ENCODE results near the gene CAMKK2. TPM values are rescaled to one million over a fixed set of nuclear protein-coding genes. Genes with fewer than 3 reads are reported as not detected.

The CAMKK2 gene
- total and polyA plus RNA-seq, 8 donors = 36.4 to 47.8 (median 44.4) TPM

DNA sequence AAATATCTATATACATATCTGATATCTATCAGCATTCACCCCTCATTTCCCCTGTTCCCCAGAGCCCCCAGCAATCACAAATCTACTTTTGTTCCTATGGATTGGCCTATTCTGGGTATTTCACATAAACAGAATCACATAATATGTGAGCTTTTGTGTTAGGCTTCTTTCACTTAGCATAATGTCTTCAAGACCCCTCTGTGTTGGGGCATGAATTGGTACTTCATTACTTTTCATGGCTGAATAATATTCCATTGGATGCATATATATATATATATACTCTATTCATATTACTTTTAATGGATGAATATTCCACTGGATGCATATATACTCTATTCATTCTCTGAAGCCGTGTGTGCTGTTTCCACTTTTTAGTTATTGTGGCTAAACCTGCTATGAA, 28.7 kb downstream of the CAMKK2 start:
- H3K27me3 ChIP-seq = no peaks in the 10 kb centered on the region
- H3K9me3 ChIP-seq = no peaks in the 10 kb centered on the region
- ATAC-seq (no peak), DNase-seq (no peak)
- intact Hi-C loops (cut with DNase I) = no loop called here
- no peaks in the 10 kb centered on the region for H3K4me1 ChIP-seq
- TF ChIP-seq CTCF (IDR thresholded peaks at IDR 0.05) = no peak
- peaks cover 0 to 85% of the 10 kb centered on the region in 2 donors for H3K36me3 ChIP-seq
- H3K27ac ChIP-seq = no peak overlapping the region
- H3K4me3 ChIP-seq = no peak overlapping the region

GRCh38 chr12:121264951-121265515, 31.5 kb downstream of the CAMKK2 start:
- no peak for DNase-seq
- no peak for ATAC-seq
- no peak for TF ChIP-seq CTCF (IDR thresholded peaks at IDR 0.05)
- no peaks in the 10 kb centered on the region for H3K27me3 ChIP-seq
- no peaks in the 10 kb centered on the region for H3K9me3 ChIP-seq
- no peak overlapping the region for H3K27ac ChIP-seq
- no peak overlapping the region for H3K4me3 ChIP-seq
- peaks cover 0 to 94% of the 10 kb centered on the region in 2 donors for H3K36me3 ChIP-seq
- intact Hi-C loops (cut with DNase I) = no loop called here
- H3K4me1 ChIP-seq = no peaks in the 10 kb centered on the region

- peaks cover 0 to 94% of the 10 kb centered on the region in 2 donors for H3K36me3 ChIP-seq
- no peak overlapping the region for H3K27ac ChIP-seq
- no peaks in the 10 kb centered on the region for H3K27me3 ChIP-seq
- DNase-seq (no peak), ATAC-seq (no peak)
- no peak for TF ChIP-seq CTCF (IDR thresholded peaks at IDR 0.05)
- intact Hi-C loops (cut with DNase I) = no loop called here
- no peaks in the 10 kb centered on the region for H3K9me3 ChIP-seq
- no peak overlapping the region for H3K4me3 ChIP-seq
- no peaks in the 10 kb centered on the region for H3K4me1 ChIP-seq
Measured at GRCh38 chr12:121264135-121264534, 32.4 kb downstream of the CAMKK2 start.

- Histone ChIP-seq H3K36me3 (peaks cover 0 to 94% of the 10 kb centered on the region in 2 donors), H3K4me3 (no peak overlapping the region), H3K9me3 (no peaks in the 10 kb centered on the region), H3K27ac (no peak overlapping the region), H3K4me1 (no peaks in the 10 kb centered on the region), H3K27me3 (no peaks in the 10 kb centered on the region)
- TF ChIP-seq CTCF (IDR thresholded peaks at IDR 0.05) = no peak
- intact Hi-C loops (cut with DNase I) = no loop called here
- ATAC-seq (no peak), DNase-seq (peak in 1 of 4 donors; percentile 17)
Measured at GRCh38 chr12:121263206-121263935, 33.1 kb downstream of the CAMKK2 start.

GRCh38 chr12:121261398-121261797, 35.1 kb downstream of the CAMKK2 start:
- peaks cover 0 to 96% of the 10 kb centered on the region in 2 donors for H3K36me3 ChIP-seq
- DNase-seq = peak in 1 of 4 donors; percentile 11
- intact Hi-C loops (cut with DNase I) = no loop called here
- no peaks in the 10 kb centered on the region for H3K27me3 ChIP-seq
- no peaks in the 10 kb centered on the region for H3K4me1 ChIP-seq
- no peak overlapping the region for H3K4me3 ChIP-seq
- no peak for ATAC-seq
- H3K9me3 ChIP-seq = no peaks in the 10 kb centered on the region
- no peak for TF ChIP-seq CTCF (IDR thresholded peaks at IDR 0.05)
- no peak overlapping the region for H3K27ac ChIP-seq

All from left lung (tissue), 10 donors.